ENCODE results near the gene MYH16. TPM values are rescaled to one million over a fixed set of nuclear protein-coding genes. Genes with fewer than 3 reads are reported as not detected.

Gene MYH16
- total and polyA plus RNA-seq, 9 of the 15 experiments (the other 6 are each of a cell fraction or from before 2014, with no cell fraction given): 0.09 TPM; not detected in 8

GRCh38 chr7:99268577-99268908, 4.1 kb upstream of the MYH16 start (continued):
- TF ChIP-seq ZNF518B (CRISPR knock-in tag; IDR thresholded peaks at IDR 0.05): no peak
- no peak for TF ChIP-seq RNF219 (CRISPR knock-in tag; IDR thresholded peaks at IDR 0.05)
- no peak for TF ChIP-seq POLR3A (IDR thresholded peaks at IDR 0.05; ENCODE audit: borderline replicate concordance, extremely low read depth, insufficient read depth, insufficient read length)
- no peak for TF ChIP-seq PPARD (CRISPR knock-in tag; IDR thresholded peaks at IDR 0.05)
- TF ChIP-seq, protein P1, sequence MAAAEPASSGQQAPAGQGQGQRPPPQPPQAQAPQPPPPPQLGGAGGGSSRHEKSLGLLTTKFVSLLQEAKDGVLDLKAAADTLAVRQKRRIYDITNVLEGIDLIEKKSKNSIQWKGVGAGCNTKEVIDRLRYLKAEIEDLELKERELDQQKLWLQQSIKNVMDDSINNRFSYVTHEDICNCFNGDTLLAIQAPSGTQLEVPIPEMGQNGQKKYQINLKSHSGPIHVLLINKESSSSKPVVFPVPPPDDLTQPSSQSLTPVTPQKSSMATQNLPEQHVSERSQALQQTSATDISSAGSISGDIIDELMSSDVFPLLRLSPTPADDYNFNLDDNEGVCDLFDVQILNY (CRISPR knock-in tag; IDR thresholded peaks at IDR 0.05): no peak

All from K562 (cell line).